ENCODE measurements around the gene PRSS12. TPM values are rescaled to one million over a fixed set of nuclear protein-coding genes. Genes with fewer than 3 reads are reported as not detected.

PRSS12 gene
- polyA plus RNA-seq, 1 donor = 2.3 TPM

GRCh38 chr4:118264096-118264495 is 88.7 kb downstream of the PRSS12 start:
- H3K9me3 ChIP-seq (ENCODE audit: control insufficient read depth, low read depth, low read length) = no peaks in the 10 kb centered on the region
- H3K27ac ChIP-seq (ENCODE audit: low read length) = no peak overlapping the region
- WGBS (ENCODE audit: insufficient coverage, low lambda C conversion rate) = no CpG with 5 or more reads among the region's 3 CpGs
- no peaks in the 10 kb centered on the region for H3K36me3 ChIP-seq (ENCODE audit: control insufficient read depth, insufficient read depth, low read length)
- H3K4me1 ChIP-seq (ENCODE audit: control insufficient read depth, insufficient read depth, low read length) = no peaks in the 10 kb centered on the region
- no peak for DNase-seq
- no peaks in the 10 kb centered on the region for H3K27me3 ChIP-seq (ENCODE audit: control insufficient read depth, insufficient read depth, low read length)
- H3K4me3 ChIP-seq (ENCODE audit: low read length) = no peak overlapping the region

- WGBS (ENCODE audit: insufficient coverage, low lambda C conversion rate) = 100% methylated on average over 1 of the region's 2 CpGs
- Histone ChIP-seq H3K9me3 (ENCODE audit: control insufficient read depth, low read depth, low read length) (no peaks in the 10 kb centered on the region), H3K27ac (ENCODE audit: low read length) (no peak overlapping the region), H3K27me3 (ENCODE audit: control insufficient read depth, insufficient read depth, low read length) (no peaks in the 10 kb centered on the region), H3K36me3 (ENCODE audit: control insufficient read depth, insufficient read depth, low read length) (no peaks in the 10 kb centered on the region), H3K4me1 (ENCODE audit: control insufficient read depth, insufficient read depth, low read length) (no peaks in the 10 kb centered on the region), H3K4me3 (ENCODE audit: low read length) (no peak overlapping the region)
- DNase-seq = no peak
Observed at GRCh38 chr4:118260309-118260708, 92.5 kb downstream of the PRSS12 start.

- H3K27me3 ChIP-seq (ENCODE audit: control insufficient read depth, insufficient read depth, low read length) = no peaks in the 10 kb centered on the region
- H3K4me1 ChIP-seq (ENCODE audit: control insufficient read depth, insufficient read depth, low read length) = no peaks in the 10 kb centered on the region
- WGBS (ENCODE audit: insufficient coverage, low lambda C conversion rate) = no CpG with 5 or more reads among the region's 3 CpGs
- H3K36me3 ChIP-seq (ENCODE audit: control insufficient read depth, insufficient read depth, low read length) = no peaks in the 10 kb centered on the region
- DNase-seq = no peak
- no peak overlapping the region for H3K27ac ChIP-seq (ENCODE audit: low read length)
- H3K9me3 ChIP-seq (ENCODE audit: control insufficient read depth, low read depth, low read length) = no peaks in the 10 kb centered on the region
- H3K4me3 ChIP-seq (ENCODE audit: low read length) = no peak overlapping the region
Observed at GRCh38 chr4:118259111-118259510, 93.7 kb downstream of the PRSS12 start.

- DNase-seq = no peak
- no peak overlapping the region for H3K27ac ChIP-seq (ENCODE audit: low read length)
- H3K9me3 ChIP-seq (ENCODE audit: control insufficient read depth, low read depth, low read length) = no peaks in the 10 kb centered on the region
- no peaks in the 10 kb centered on the region for H3K27me3 ChIP-seq (ENCODE audit: control insufficient read depth, insufficient read depth, low read length)
- H3K36me3 ChIP-seq (ENCODE audit: control insufficient read depth, insufficient read depth, low read length) = no peaks in the 10 kb centered on the region
- no peaks in the 10 kb centered on the region for H3K4me1 ChIP-seq (ENCODE audit: control insufficient read depth, insufficient read depth, low read length)
- H3K4me3 ChIP-seq (ENCODE audit: low read length) = no peak overlapping the region
Observed at GRCh38 chr4:118254368-118254767, 98.4 kb downstream of the PRSS12 start.

- DNase-seq = no peak
- H3K27me3 ChIP-seq (ENCODE audit: control insufficient read depth, insufficient read depth, low read length) = no peaks in the 10 kb centered on the region
- H3K4me1 ChIP-seq (ENCODE audit: control insufficient read depth, insufficient read depth, low read length) = no peaks in the 10 kb centered on the region
- no peak overlapping the region for H3K4me3 ChIP-seq (ENCODE audit: low read length)
- no peak overlapping the region for H3K27ac ChIP-seq (ENCODE audit: low read length)
- H3K9me3 ChIP-seq (ENCODE audit: control insufficient read depth, low read depth, low read length) = no peaks in the 10 kb centered on the region
- 100% methylated on average over 1 of the region's 3 CpGs for WGBS (ENCODE audit: insufficient coverage, low lambda C conversion rate)
- H3K36me3 ChIP-seq (ENCODE audit: control insufficient read depth, insufficient read depth, low read length) = no peaks in the 10 kb centered on the region
Observed at GRCh38 chr4:118249890-118250289, 102.9 kb downstream of the PRSS12 start.

- no peaks in the 10 kb centered on the region for H3K9me3 ChIP-seq (ENCODE audit: control insufficient read depth, low read depth, low read length)
- 82% methylated on average over 2 of the region's 2 CpGs for WGBS (ENCODE audit: insufficient coverage, low lambda C conversion rate)
- no peak overlapping the region for H3K27ac ChIP-seq (ENCODE audit: low read length)
- H3K4me1 ChIP-seq (ENCODE audit: control insufficient read depth, insufficient read depth, low read length) = no peaks in the 10 kb centered on the region
- H3K36me3 ChIP-seq (ENCODE audit: control insufficient read depth, insufficient read depth, low read length) = no peaks in the 10 kb centered on the region
- no peak for DNase-seq
- H3K4me3 ChIP-seq (ENCODE audit: low read length) = no peak overlapping the region
- H3K27me3 ChIP-seq (ENCODE audit: control insufficient read depth, insufficient read depth, low read length) = no peaks in the 10 kb centered on the region
Observed at GRCh38 chr4:118237531-118237930, 115.3 kb downstream of the PRSS12 start.

- H3K4me3 ChIP-seq (ENCODE audit: low read length) = no peak overlapping the region
- no peak for DNase-seq
- WGBS (ENCODE audit: insufficient coverage, low lambda C conversion rate) = no CpG with 5 or more reads among the region's 1 CpG
- H3K27ac ChIP-seq (ENCODE audit: low read length) = no peak overlapping the region
- H3K27me3 ChIP-seq (ENCODE audit: control insufficient read depth, insufficient read depth, low read length) = no peaks in the 10 kb centered on the region
- H3K4me1 ChIP-seq (ENCODE audit: control insufficient read depth, insufficient read depth, low read length) = no peaks in the 10 kb centered on the region
- H3K9me3 ChIP-seq (ENCODE audit: control insufficient read depth, low read depth, low read length) = no peaks in the 10 kb centered on the region
- H3K36me3 ChIP-seq (ENCODE audit: control insufficient read depth, insufficient read depth, low read length) = no peaks in the 10 kb centered on the region
Observed at GRCh38 chr4:118235566-118236120, 117.2 kb downstream of the PRSS12 start.

Data from large intestine (tissue), 3 donors.